H1 (cell line): ENCODE measurements around the gene CASK.

ENCODE experiments used
- CTCF ChIP-seq, 3 experiments: IDR thresholded peaks; 1 replicate in 2 of 3; 2 replicates in 1 of 3; pipeline versions ENCODE4 v1.5.1 to v1.6.1; 2011; ENCODE audit warnings: low read length in 3 of 3, mild to moderate bottlenecking in 3 of 3, inconsistent platforms in 2 of 3, low read depth in 1 of 3, moderate library complexity in 1 of 3; ENCODE audit not compliant: insufficient read depth in 1 of 3; ENCODE audit errors: control extremely low read depth in 1 of 3
- EP300 ChIP-seq, 2 experiments: IDR thresholded peaks; 1 replicate in 1 of 2; 2 replicates in 1 of 2; pipeline ENCODE4 v1.6.1; 2011 to 2012; ENCODE audit warnings: low read depth in 2 of 2, low read length in 2 of 2, mild to moderate bottlenecking in 2 of 2, borderline replicate concordance in 1 of 2, inconsistent platforms in 1 of 2, moderate library complexity in 1 of 2
- EZH2 ChIP-seq: fragments of 200-600 bp; sonication (generic); IDR thresholded peaks from 2 replicates; pipeline ENCODE4 v1.7.1; 2012; ENCODE audit warnings: low read depth, mild to moderate bottlenecking, moderate library complexity, low read length, inconsistent platforms; ENCODE audit not compliant: severe bottlenecking
- POLR2A ChIP-seq, 2 experiments: IDR thresholded peaks; 1 replicate in 1 of 2; 2 replicates in 1 of 2; pipeline ENCODE4 v1.6.1; 2011; ENCODE audit warnings: low read depth in 2 of 2, low read length in 2 of 2, mild to moderate bottlenecking in 2 of 2; ENCODE audit errors: control extremely low read depth in 1 of 2
- ZNF274 ChIP-seq: IDR thresholded peaks from 2 replicates; pipeline ENCODE4 v1.7.0; 2012; ENCODE audit warnings: low read length, borderline replicate concordance; ENCODE audit errors: extremely low read depth

DNA sequence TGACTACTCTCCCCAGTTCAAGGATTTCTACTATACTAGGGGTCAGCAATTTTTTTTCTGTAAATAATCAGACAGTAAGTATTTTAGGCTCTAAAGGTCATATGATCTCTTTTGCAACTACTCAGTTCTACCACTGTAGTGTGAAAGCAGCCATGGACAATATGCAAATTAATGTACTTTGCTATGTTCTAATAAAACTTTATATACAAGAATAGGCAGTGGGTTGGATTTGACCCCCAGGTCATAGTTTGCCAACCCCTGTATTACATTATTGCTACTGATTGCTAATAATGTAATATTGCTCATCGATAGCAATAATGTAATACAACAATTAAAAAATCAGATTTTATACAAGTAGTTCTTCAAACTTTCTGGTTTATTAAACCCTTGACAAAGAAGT lies 293.8 kb downstream of the CASK start:
- TF ChIP-seq POLR2A (IDR thresholded peaks at IDR 0.05; ENCODE audit: control extremely low read depth in 1 of 2, low read depth in 2 of 2, low read length in 2 of 2) (no peak), EP300 (IDR thresholded peaks at IDR 0.05; ENCODE audit: borderline replicate concordance in 1 of 2, low read depth in 2 of 2, low read length in 2 of 2) (no peak), CTCF (IDR thresholded peaks at IDR 0.05; ENCODE audit: control extremely low read depth in 1 of 3, insufficient read depth in 1 of 3, low read depth in 1 of 3, low read length in 3 of 3) (no peak), ZNF274 (no peak), EZH2 (no peak)
